OCI-LY7 (cell line): Measurements from ENCODE around the gene ABCC5. TPM values are rescaled to one million over a fixed set of nuclear protein-coding genes. Genes with fewer than 3 reads are reported as not detected.

Source experiments
- BruUV-seq: library from RNA; stranded (reverse); fragments of 400-500 nt; replicated peaks from 2 replicates; lab custom pipeline; 2021; lab: Mats Ljungman, UMichigan
- CTCF ChIA-PET: fragments of 300-600 bp; sonication (Branson Sonifier 250); formaldehyde crosslinking; loops from one replicate; lab custom pipeline; 2022; ENCODE audit warnings: antibody characterized with exemption; ENCODE audit not compliant: unreplicated experiment; lab: Charles Lee
- POLR2A ChIA-PET: fragments of 300-600 bp; sonication (Branson Sonifier 250); formaldehyde crosslinking; loops from one replicate; lab custom pipeline; 2022; ENCODE audit warnings: antibody characterized with exemption; lab: Charles Lee
- DNase-seq: peaks from one replicate; pipeline ENCODE4 v3.0.0-alpha.2; 2015; ENCODE audit warnings: low spot score
- H2AFZ ChIP-seq: fragments of 200-600 bp; sonication (generic), shearing (Covaris generic); 2 replicates; pipeline ENCODE4 v1.6.1; 2014; ENCODE audit warnings: mild to moderate bottlenecking, antibody characterized with exemption, low read length, moderate library complexity
- H3K27ac ChIP-seq: fragments of 200-600 bp; sonication (generic); 2 replicates; pipeline ENCODE4 v1.5.1; 2014; ENCODE audit warnings: mixed run types, low read depth, mild to moderate bottlenecking, moderate library complexity, low read length, inconsistent platforms; ENCODE audit not compliant: poor library complexity, severe bottlenecking
- H3K36me3 ChIP-seq: fragments of 200-600 bp; sonication (generic); 2 replicates; pipeline ENCODE4 v1.6.1; 2014; ENCODE audit warnings: mild to moderate bottlenecking, antibody characterized with exemption, low read length, moderate library complexity, mixed read lengths; ENCODE audit not compliant: insufficient read depth
- H3K4me1 ChIP-seq: fragments of 200-600 bp; sonication (generic); 2 replicates; pipeline ENCODE4 v1.5.1; 2014; ENCODE audit warnings: mild to moderate bottlenecking, low read length; ENCODE audit not compliant: insufficient read depth, poor library complexity, severe bottlenecking
- H3K4me2 ChIP-seq: fragments of 200-600 bp; sonication (generic); 2 replicates; pipeline ENCODE4 v1.6.1; 2014; ENCODE audit warnings: mild to moderate bottlenecking, low read length
- H3K4me3 ChIP-seq: fragments of 200-600 bp; sonication (generic); 2 replicates; pipeline ENCODE4 v1.5.1; 2014; ENCODE audit warnings: mild to moderate bottlenecking, low read depth, low read length; ENCODE audit not compliant: poor library complexity, severe bottlenecking
- H3K79me2 ChIP-seq: fragments of 200-600 bp; sonication (generic); 2 replicates; pipeline ENCODE4 v1.6.1; 2016; ENCODE audit warnings: low read depth, mild to moderate bottlenecking, low read length, moderate library complexity, mixed read lengths; ENCODE audit not compliant: insufficient read depth
- H3K9me2 ChIP-seq: fragments of 200-600 bp; sonication (generic); 2 replicates; pipeline ENCODE4 v1.6.1; 2016; ENCODE audit warnings: mild to moderate bottlenecking, low read length, mixed read lengths; ENCODE audit not compliant: insufficient read depth
- H3K9me3 ChIP-seq: fragments of 200-600 bp; sonication (generic); 2 replicates; pipeline ENCODE4 v1.6.1; 2014; ENCODE audit warnings: mild to moderate bottlenecking, mixed run types, low read length, mixed read lengths
- H4K20me1 ChIP-seq: fragments of 200-600 bp; sonication (generic); 2 replicates; pipeline ENCODE4 v1.6.1; 2014; ENCODE audit warnings: mild to moderate bottlenecking, antibody characterized with exemption, low read length, moderate library complexity, mixed read lengths; ENCODE audit not compliant: insufficient read depth
- CTCF ChIP-seq: fragments of 200-600 bp; sonication (generic); conservative IDR thresholded peaks from 2 replicates; pipeline ENCODE4 v1.5.1; 2014; ENCODE audit warnings: mild to moderate bottlenecking, antibody characterized with exemption, low read length, moderate library complexity, mixed read lengths
- EZH2phosphoT487 ChIP-seq: fragments of 200-600 bp; sonication (generic); IDR thresholded peaks from 2 replicates; pipeline ENCODE4 v1.6.1; 2018; ENCODE audit warnings: low read depth, borderline replicate concordance, mild to moderate bottlenecking, mixed run types, antibody characterized with exemption, low read length, moderate library complexity, mixed read lengths
- intact Hi-C: fragments of 100-400 bp; cut with micrococcal nuclease; formaldehyde crosslinking; loops from one replicate; pipeline ENCODE4 v1.10.0; 2022; ENCODE audit not compliant: unreplicated experiment
- total RNA-seq, 2 experiments: library from RNA; depleted of rRNA in 1 of 2; stranded (reverse); fragments of >200 nt in 1 of 2; shearing (Covaris generic) in 1 of 2; gene quantifications; 2 replicates each; pipeline ENCODE4 v1.2.3, GENCODE V29; 2014 to 2022

ABCC5 gene
- total RNA-seq, 2 experiments from 2014 or later, result 18.1 to 24.8 TPM

DNA sequence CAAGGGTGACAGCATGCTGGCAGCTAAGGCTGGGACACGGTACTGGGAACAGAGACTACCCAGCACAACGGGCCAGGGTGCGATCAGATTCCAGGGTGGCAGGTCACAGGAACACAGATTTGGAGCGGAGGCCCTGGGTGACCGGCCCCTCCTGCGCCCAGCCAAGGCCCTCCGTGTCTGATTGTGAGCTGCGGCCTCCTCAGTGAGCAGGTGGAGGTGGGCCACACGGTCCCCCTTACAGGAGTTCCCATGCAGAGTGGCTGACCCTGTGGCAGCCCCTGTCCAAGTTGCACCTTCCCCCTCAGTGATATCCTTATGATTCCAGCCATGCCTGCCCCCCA is 104.1 kb downstream of the ABCC5 start:
- Histone ChIP-seq H3K27ac (no peak overlapping the region), H2AFZ (no peak overlapping the region), H3K9me2 (no peaks in the 10 kb centered on the region), H4K20me1 (no peaks in the 10 kb centered on the region), H3K4me1 (no peaks in the 10 kb centered on the region), H3K4me3 (no peak overlapping the region), H3K79me2 (no peaks in the 10 kb centered on the region), H3K9me3 (no peaks in the 10 kb centered on the region), H3K36me3 (no peaks in the 10 kb centered on the region), H3K4me2 (no peak overlapping the region)
- intact Hi-C loops, result no loop called here
- ChIA-PET CTCF (no interaction called here), POLR2A (interaction anchor here (0.6 kb wide), 1 partner anchor 82 kb away, joined by 3 read pairs; no protein-coding TSS in a partner anchor)
- TF ChIP-seq CTCF, result no peak
- no peak for TF ChIP-seq EZH2phosphoT487
- no TSS peak for BruUV-seq
- no peak for DNase-seq

- intact Hi-C loops, result no loop called here
- Histone ChIP-seq H2AFZ (no peak overlapping the region), H3K27ac (no peak overlapping the region), H3K4me3 (no peak overlapping the region), H3K9me3 (no peaks in the 10 kb centered on the region), H3K36me3 (no peaks in the 10 kb centered on the region), H4K20me1 (no peaks in the 10 kb centered on the region), H3K4me1 (no peaks in the 10 kb centered on the region), H3K4me2 (no peak overlapping the region), H3K9me2 (no peaks in the 10 kb centered on the region), H3K79me2 (no peaks in the 10 kb centered on the region)
- DNase-seq, result no peak
- POLR2A ChIA-PET, result interaction anchor here (0.6 kb wide), 1 partner anchor 81 kb away, joined by 3 read pairs; no protein-coding TSS in a partner anchor
- TF ChIP-seq EZH2phosphoT487, result no peak
- no peak for TF ChIP-seq CTCF
- CTCF ChIA-PET, result no interaction called here
- BruUV-seq, result no TSS peak
Observed at GRCh38 chr3:183912895-183913579, 104.6 kb downstream of the ABCC5 start.
